Endothelial cell of umbilical vein (primary cell): ENCODE data around the gene ZNFX1. TPM values are rescaled to one million over a fixed set of nuclear protein-coding genes. Genes with fewer than 3 reads are reported as not detected.

Experiments
- BruUV-seq: library from RNA; stranded (reverse); fragments of 400-500 nt; replicated peaks from 2 replicates; lab custom pipeline; 2021; lab: Mats Ljungman, UMichigan
- CTCF ChIA-PET: fragments of 300-600, 350-600 bp; sonication (Branson Sonifier 250); formaldehyde crosslinking; loops from one replicate; lab custom pipeline; 2021; ENCODE audit warnings: antibody characterized with exemption, inconsistent platforms; lab: Charles Lee
- POLR2A ChIA-PET: fragments of 300-600, 350-600 bp; sonication (Branson Sonifier 250); formaldehyde crosslinking; loops from one replicate; lab custom pipeline; 2021; ENCODE audit warnings: antibody characterized with exemption, inconsistent platforms; lab: Charles Lee
- DNase-seq: peaks from one replicate; pipeline ENCODE4 v3.0.0-alpha.2; 2011; ENCODE audit warnings: low read depth, low spot score
- FAIRE-seq: peaks from 2 replicates; lab custom pipeline; 2011; peaks lifted over from hg19 to GRCh38; lab: Jason Lieb, UNC
- H2AFZ ChIP-seq: 2 replicates; pipeline ENCODE4 v1.6.0; 2012; ENCODE audit warnings: low read depth, low read length, control low read depth, inconsistent platforms
- H3K27ac ChIP-seq: 2 replicates; pipeline ENCODE4 v1.5.1; 2011; ENCODE audit warnings: low read depth, mild to moderate bottlenecking, control low read depth, low read length, moderate library complexity; ENCODE audit not compliant: insufficient read depth
- H3K27me3 ChIP-seq, 2 experiments: 2 replicates each; pipeline versions ENCODE4 v1.6.0 to v1.6.1; 2011; ENCODE audit warnings: low read length in 2 of 2, mixed read lengths in 1 of 2; ENCODE audit not compliant: control insufficient read depth in 2 of 2, insufficient read depth in 2 of 2
- H3K36me3 ChIP-seq, 2 experiments: 2 replicates in 1 of 2; 3 replicates in 1 of 2; pipeline ENCODE4 v1.5.1; 2011; ENCODE audit warnings: low read length in 2 of 2, mild to moderate bottlenecking in 1 of 2, moderate library complexity in 1 of 2; ENCODE audit not compliant: control insufficient read depth in 2 of 2, insufficient read depth in 2 of 2; ENCODE audit errors: extremely low read depth in 1 of 2
- H3K4me1 ChIP-seq: 3 replicates; pipeline ENCODE4 v1.5.1; 2011; ENCODE audit warnings: mild to moderate bottlenecking, low read length; ENCODE audit not compliant: control insufficient read depth, insufficient read depth; ENCODE audit errors: extremely low read depth
- H3K4me2 ChIP-seq: 2 replicates; pipeline ENCODE4 v1.6.1; 2011; ENCODE audit warnings: low read length, control low read depth, mixed read lengths; ENCODE audit not compliant: insufficient read depth
- H3K4me3 ChIP-seq, 3 experiments: fragments of 200-600 bp in 1 of 3; sonication (generic), shearing (Covaris generic) in 1 of 3; replicated peaks in 1 of 3; 2 replicates each; pipeline ENCODE4 v1.5.1; 2011 to 2016; ENCODE audit warnings: control low read depth in 3 of 3, low read length in 3 of 3, mild to moderate bottlenecking in 2 of 3, inconsistent platforms in 1 of 3, low read depth in 1 of 3, moderate library complexity in 1 of 3; ENCODE audit not compliant: insufficient read depth in 1 of 3
- H3K79me2 ChIP-seq: 2 replicates; pipeline ENCODE4 v1.6.0; 2012; ENCODE audit warnings: low read length, inconsistent platforms; ENCODE audit not compliant: control insufficient read depth, insufficient read depth
- H3K9ac ChIP-seq: replicated peaks from 2 replicates; pipeline ENCODE3; 2011; ENCODE audit warnings: low read length, control low read depth; ENCODE audit not compliant: insufficient read depth; ENCODE audit errors: extremely low read depth
- H3K9me1 ChIP-seq: replicated peaks from 3 replicates; pipeline ENCODE4 v1.6.0; 2011; ENCODE audit warnings: mild to moderate bottlenecking, low read length; ENCODE audit not compliant: control insufficient read depth, insufficient read depth; ENCODE audit errors: extremely low read depth
- H3K9me3 ChIP-seq: replicated peaks from 2 replicates; pipeline ENCODE4 v1.5.1; 2012; ENCODE audit warnings: low read length, inconsistent platforms; ENCODE audit not compliant: control insufficient read depth, insufficient read depth
- H4K20me1 ChIP-seq: replicated peaks from 2 replicates; pipeline ENCODE3; 2011; ENCODE audit warnings: mild to moderate bottlenecking, low read length; ENCODE audit not compliant: control insufficient read depth, insufficient read depth; ENCODE audit errors: extremely low read depth
- CTCF ChIP-seq, 2 donors: IDR thresholded peaks; 1 replicate in 1 of 2; 2 replicates in 1 of 2; pipeline ENCODE4 v1.5.1; 2011; ENCODE audit warnings: low read length in 2 of 2, mild to moderate bottlenecking in 2 of 2, moderate library complexity in 2 of 2, control low read depth in 1 of 2, inconsistent platforms in 1 of 2, low read depth in 1 of 2; ENCODE audit not compliant: insufficient read depth in 1 of 2; ENCODE audit errors: extremely low read depth in 1 of 2
- EZH2 ChIP-seq: IDR thresholded peaks from 2 replicates; pipeline ENCODE4 v1.6.1; 2012; ENCODE audit warnings: borderline replicate concordance, low read depth, mild to moderate bottlenecking, moderate library complexity, low read length, inconsistent platforms; ENCODE audit not compliant: severe bottlenecking
- FOS ChIP-seq: IDR thresholded peaks from 2 replicates; pipeline ENCODE4 v1.6.1; 2011; ENCODE audit warnings: mild to moderate bottlenecking, low read length, moderate library complexity, borderline replicate concordance; ENCODE audit not compliant: insufficient read depth
- GATA2 ChIP-seq: IDR thresholded peaks from 2 replicates; pipeline ENCODE4 v1.7.0; 2011; ENCODE audit warnings: low read depth, mild to moderate bottlenecking, moderate library complexity, mixed read lengths, low read length; ENCODE audit not compliant: insufficient read length, insufficient read depth
- JUN ChIP-seq: IDR thresholded peaks from 2 replicates; pipeline ENCODE4 v1.6.1; 2011; ENCODE audit warnings: borderline replicate concordance, low read depth; ENCODE audit not compliant: insufficient read length, insufficient read depth
- MYC ChIP-seq: IDR thresholded peaks from one replicate; pipeline ENCODE4 v1.6.1; 2011; ENCODE audit warnings: mild to moderate bottlenecking, low read depth, low read length
- POLR2A ChIP-seq: IDR thresholded peaks from 2 replicates; pipeline ENCODE4 v1.6.1; 2012; ENCODE audit warnings: low read depth, mild to moderate bottlenecking, control low read depth, low read length
- POLR2AphosphoS5 ChIP-seq: IDR thresholded peaks from 2 replicates; pipeline ENCODE4 v1.6.1; 2012; ENCODE audit warnings: low read depth, mild to moderate bottlenecking, control low read depth, low read length, moderate library complexity; ENCODE audit not compliant: insufficient read depth
- dilution Hi-C: fragments of 300-500 bp; cut with MboI; formaldehyde crosslinking; loops from one replicate; pipeline ENCODE4 v1.15.0; 2019; ENCODE audit warnings: low sequenced_read_pairs; ENCODE audit not compliant: extremely low pct_ligation_motif_present
- intact Hi-C: fragments of 100-400 bp; cut with micrococcal nuclease; formaldehyde crosslinking; loops from one replicate; pipeline ENCODE4 v1.10.0; 2022
- polyA plus RNA-seq, 4 experiments: library from polyadenylated mRNA; depleted of rRNA in 3 of 4; stranded (reverse) in 3 of 4; unstranded in 1 of 4; fragments of >200 nt; gene quantifications; 2 replicates each; pipeline versions ENCODE4 v1.2.1 to v1.2.3, GENCODE V29; 2011 to 2012; ENCODE audit warnings: missing spikeins in 1 of 4
- total RNA-seq: library from RNA; stranded (reverse); gene quantifications from 2 replicates; pipeline ENCODE4 v1.2.3, GENCODE V29; 2021
- TF ChIP-seq, protein P1 (sequence below): IDR thresholded peaks from 2 replicates; pipeline ENCODE4 v1.6.1; 2011; ENCODE audit not compliant: insufficient read depth, insufficient read length

ZNFX1 gene
- total and polyA plus RNA-seq, 2 donors (not counting 3 experiments of a cell fraction or from before 2014, with no cell fraction given): 8.3 to 27.9 TPM

GRCh38 chr20:49259284-49259683, 18.6 kb downstream of the ZNFX1 start:
- Histone ChIP-seq H3K79me2 (peaks cover 7% of the 10 kb centered on the region), H3K4me1 (peaks cover 8% of the 10 kb centered on the region), H3K9me1 (no peaks in the 10 kb centered on the region), H3K9me3 (no peaks in the 10 kb centered on the region), H3K36me3 (peaks cover 32 to 45% of the 10 kb centered on the region in 2 experiments), H3K4me3 (no peak overlapping the region), H3K9ac (no peak overlapping the region), H2AFZ (no peak overlapping the region), H3K27me3 (no peaks in the 10 kb centered on the region), H4K20me1 (no peaks in the 10 kb centered on the region), H3K4me2 (no peak overlapping the region), H3K27ac (no peak overlapping the region)
- DNase-seq: no peak
- dilution Hi-C loops: no loop called here
- TF ChIP-seq JUN: peak; percentile 6
- TF ChIP-seq MYC: no peak
- intact Hi-C loops: no loop called here
- BruUV-seq: no TSS peak
- no peak for FAIRE-seq
- ChIA-PET CTCF (interaction anchor here (0.5 to 4.0 kb wide), 3 partner anchors 13 to 61 kb away, joined by 3 to 27 read pairs (median 8); no protein-coding TSS in a partner anchor), POLR2A (no interaction called here)

DNA sequence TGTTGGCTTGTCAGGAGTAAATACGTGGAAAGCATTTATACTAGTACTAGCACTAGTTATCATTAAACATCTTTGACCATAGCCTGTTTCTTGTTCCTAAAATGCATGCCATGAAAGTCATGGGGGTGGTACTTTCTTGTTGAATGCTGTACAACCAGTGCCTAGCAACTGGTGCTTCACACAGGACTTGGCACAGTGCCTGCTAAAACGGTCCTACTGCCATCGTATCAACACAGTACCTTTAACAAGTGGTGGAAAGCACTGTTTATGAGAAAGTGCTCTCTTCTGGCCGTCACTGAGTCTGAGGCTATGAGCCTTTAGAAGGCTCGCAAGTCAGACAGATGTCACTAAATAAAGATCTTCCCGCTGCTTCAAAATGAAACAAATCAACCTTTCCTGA, 21.6 kb downstream of the ZNFX1 start:
- DNase-seq: no peak
- Histone ChIP-seq H3K27ac (no peak overlapping the region), H3K4me2 (no peak overlapping the region), H3K36me3 (peaks cover 42 to 52% of the 10 kb centered on the region in 2 experiments), H3K4me3 (no peak overlapping the region), H3K4me1 (peaks cover 8% of the 10 kb centered on the region), H3K79me2 (no peaks in the 10 kb centered on the region), H3K9ac (no peak overlapping the region), H2AFZ (no peak overlapping the region), H3K9me1 (no peaks in the 10 kb centered on the region), H4K20me1 (no peaks in the 10 kb centered on the region), H3K9me3 (no peaks in the 10 kb centered on the region), H3K27me3 (no peaks in the 10 kb centered on the region)
- intact Hi-C loops: no loop called here
- ChIA-PET POLR2A (no interaction called here), CTCF (interaction anchor here (1.9 kb wide), 1 partner anchor 10 kb away, joined by 13 read pairs; no protein-coding TSS in a partner anchor)
- no peak for FAIRE-seq
- dilution Hi-C loops: no loop called here
- no peak for TF ChIP-seq JUN
- no peak for TF ChIP-seq POLR2A
- TF ChIP-seq GATA2: no peak
- no peak for TF ChIP-seq CTCF (IDR thresholded peaks at IDR 0.05; ENCODE audit: extremely low read depth in 1 of 2, insufficient read depth in 1 of 2, low read depth in 1 of 2, low read length in 2 of 2)
- TF ChIP-seq MYC: no peak
- TF ChIP-seq FOS: no peak
- TF ChIP-seq EZH2: no peak
- TF ChIP-seq POLR2AphosphoS5: no peak
- TF ChIP-seq, protein P1, sequence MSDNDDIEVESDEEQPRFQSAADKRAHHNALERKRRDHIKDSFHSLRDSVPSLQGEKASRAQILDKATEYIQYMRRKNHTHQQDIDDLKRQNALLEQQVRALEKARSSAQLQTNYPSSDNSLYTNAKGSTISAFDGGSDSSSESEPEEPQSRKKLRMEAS: no peak
- BruUV-seq: no TSS peak
